ENCODE results near the gene KRTAP12-3. TPM values are rescaled to one million over a fixed set of nuclear protein-coding genes. Genes with fewer than 3 reads are reported as not detected.
A peak's percentile ranks its signal among the peaks of the same experiment; 100 is the strongest.

Gene KRTAP12-3
- total RNA-seq, 6 donors from 2014 or later = not detected

DNA sequence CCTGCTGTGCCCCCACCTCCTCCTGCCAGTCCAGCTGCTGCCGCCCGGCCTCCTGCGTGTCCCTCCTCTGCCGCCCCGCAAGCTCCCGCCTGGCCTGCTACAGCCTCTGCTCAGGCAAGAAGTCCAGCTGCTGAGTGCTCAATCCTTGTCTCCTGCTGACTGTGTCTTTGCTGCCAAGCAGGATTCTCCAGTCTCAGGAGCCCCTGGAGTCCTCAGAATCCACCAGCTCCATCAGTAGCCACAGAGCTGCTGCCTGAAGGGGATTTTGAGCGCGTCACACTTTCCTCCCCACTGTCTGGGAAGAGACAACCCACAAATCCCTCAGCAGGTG, 10.5 kb upstream of the KRTAP12-3 start:
- TF ChIP-seq EP300 (IDR thresholded peaks at IDR 0.05) = no peak
- TF ChIP-seq, protein P1, sequence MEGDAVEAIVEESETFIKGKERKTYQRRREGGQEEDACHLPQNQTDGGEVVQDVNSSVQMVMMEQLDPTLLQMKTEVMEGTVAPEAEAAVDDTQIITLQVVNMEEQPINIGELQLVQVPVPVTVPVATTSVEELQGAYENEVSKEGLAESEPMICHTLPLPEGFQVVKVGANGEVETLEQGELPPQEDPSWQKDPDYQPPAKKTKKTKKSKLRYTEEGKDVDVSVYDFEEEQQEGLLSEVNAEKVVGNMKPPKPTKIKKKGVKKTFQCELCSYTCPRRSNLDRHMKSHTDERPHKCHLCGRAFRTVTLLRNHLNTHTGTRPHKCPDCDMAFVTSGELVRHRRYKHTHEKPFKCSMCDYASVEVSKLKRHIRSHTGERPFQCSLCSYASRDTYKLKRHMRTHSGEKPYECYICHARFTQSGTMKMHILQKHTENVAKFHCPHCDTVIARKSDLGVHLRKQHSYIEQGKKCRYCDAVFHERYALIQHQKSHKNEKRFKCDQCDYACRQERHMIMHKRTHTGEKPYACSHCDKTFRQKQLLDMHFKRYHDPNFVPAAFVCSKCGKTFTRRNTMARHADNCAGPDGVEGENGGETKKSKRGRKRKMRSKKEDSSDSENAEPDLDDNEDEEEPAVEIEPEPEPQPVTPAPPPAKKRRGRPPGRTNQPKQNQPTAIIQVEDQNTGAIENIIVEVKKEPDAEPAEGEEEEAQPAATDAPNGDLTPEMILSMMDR (IDR thresholded peaks at IDR 0.05) = no peak
- TF ChIP-seq POLR2AphosphoS5 (IDR thresholded peaks at IDR 0.05) = no peak
- no peak for TF ChIP-seq POLR2A (IDR thresholded peaks at IDR 0.05)
- WGBS, 2 donors = 46 to 65% methylated on average over 8 of the region's 8 CpGs

DNA sequence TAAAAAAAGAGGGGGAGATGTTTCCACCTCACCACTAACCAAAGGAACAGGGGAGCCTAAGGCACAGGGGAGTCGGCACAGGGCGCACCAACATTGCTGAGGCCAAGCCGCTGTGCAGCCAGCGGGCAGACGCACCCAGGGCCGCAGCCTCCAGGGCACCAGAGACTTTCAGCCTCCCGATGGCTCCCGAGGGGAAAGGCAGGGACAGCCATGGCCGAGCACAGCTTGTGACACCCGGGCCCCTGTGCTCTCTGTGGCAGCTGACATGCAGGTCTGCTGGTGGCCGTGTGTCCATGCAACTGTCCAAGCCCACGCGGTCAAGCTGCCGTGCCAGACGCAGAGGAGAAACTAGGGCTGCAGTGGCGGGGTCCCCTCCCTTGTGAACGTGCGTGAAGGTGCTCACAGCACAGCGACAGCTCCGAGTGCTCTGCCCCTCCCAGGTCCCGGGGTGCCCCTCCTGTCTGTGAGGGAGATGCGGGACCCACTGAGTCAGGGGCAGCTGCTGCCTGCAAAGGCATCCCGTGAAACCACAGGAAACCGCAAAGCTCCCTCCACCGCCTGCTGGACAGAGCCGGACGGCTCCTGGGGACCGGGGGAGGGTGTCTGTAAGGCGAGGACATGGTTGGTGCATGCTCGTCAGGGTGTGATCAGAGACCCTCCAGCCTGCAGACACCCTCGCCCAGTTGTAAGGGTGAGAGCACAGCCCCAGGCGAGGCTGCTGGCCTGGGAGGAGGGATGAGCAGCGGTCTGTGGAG, 9.0 kb upstream of the KRTAP12-3 start:
- no peaks in the 10 kb centered on the region for H3K27me3 ChIP-seq
- H3K9me3 ChIP-seq = peaks cover 0 to 17% (median 3%) of the 10 kb centered on the region in 4 donors
- DNase-seq (peak in 1 of 2 donors; percentile 72), ATAC-seq (ENCODE audit: low FRiP score in 2 of 2) (no peak)
- 77 to 81% methylated on average over 24 of the region's 33 CpGs for WGBS, 2 donors
- no peaks in the 10 kb centered on the region for H3K36me3 ChIP-seq
- H3K27ac ChIP-seq = no peak overlapping the region
- H3K4me1 ChIP-seq = no peaks in the 10 kb centered on the region
- no peak for TF ChIP-seq POLR2AphosphoS5 (IDR thresholded peaks at IDR 0.05)
- no peak for TF ChIP-seq EP300 (IDR thresholded peaks at IDR 0.05)
- TF ChIP-seq, protein P1 (IDR thresholded peaks at IDR 0.05) = no peak
- TF ChIP-seq POLR2A (IDR thresholded peaks at IDR 0.05) = no peak
- H3K4me3 ChIP-seq = no peak overlapping the region

More for the DNA sequence above, 10.5 kb upstream of the KRTAP12-3 start:
- no peak overlapping the region for H3K27ac ChIP-seq
- DNase-seq = peak in 1 of 2 donors; percentile 64
- H3K4me1 ChIP-seq = no peaks in the 10 kb centered on the region
- H3K4me3 ChIP-seq = no peak overlapping the region
- peaks cover 0 to 17% (median 3%) of the 10 kb centered on the region in 4 donors for H3K9me3 ChIP-seq
- H3K27me3 ChIP-seq = no peaks in the 10 kb centered on the region
- no peak for ATAC-seq (ENCODE audit: low FRiP score in 2 of 2)
- H3K36me3 ChIP-seq = no peaks in the 10 kb centered on the region

DNA sequence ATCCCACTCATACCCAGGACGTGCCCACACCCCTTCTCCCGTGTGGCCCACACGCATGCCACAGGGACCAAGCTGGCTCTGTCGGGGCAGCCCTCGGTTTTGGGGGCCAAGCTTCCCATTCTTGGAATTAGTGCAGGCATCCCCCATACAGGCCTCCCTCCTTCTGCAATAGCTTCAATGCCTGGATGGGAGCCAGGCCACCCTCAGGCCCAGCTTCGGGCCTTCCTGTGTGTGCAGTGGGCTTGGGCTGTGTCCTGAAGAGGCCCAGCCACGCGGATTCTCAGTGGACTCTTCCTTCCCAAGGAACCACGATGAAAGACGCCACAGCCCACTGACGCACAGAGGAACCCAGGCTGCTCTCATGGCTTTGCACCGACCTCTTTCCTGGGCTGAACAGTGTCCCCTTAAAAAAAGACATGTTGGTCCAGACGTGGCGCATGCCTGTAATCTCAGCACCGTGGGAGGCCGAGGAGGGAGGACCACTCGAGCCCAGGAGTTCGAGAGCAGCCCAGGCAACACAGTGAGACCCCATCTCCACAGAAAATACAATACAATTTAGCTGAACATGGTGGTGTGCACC, 8.1 kb upstream of the KRTAP12-3 start:
- no peak for TF ChIP-seq EP300 (IDR thresholded peaks at IDR 0.05)
- TF ChIP-seq, protein P1 (IDR thresholded peaks at IDR 0.05) = no peak
- no peak for TF ChIP-seq POLR2A (IDR thresholded peaks at IDR 0.05)
- no peak for TF ChIP-seq POLR2AphosphoS5 (IDR thresholded peaks at IDR 0.05)
- H3K9me3 ChIP-seq = peaks cover 0 to 8% (median 3%) of the 10 kb centered on the region in 4 donors
- H3K4me3 ChIP-seq = no peak overlapping the region
- WGBS, 2 donors = 87 to 90% methylated on average over 14 to 18 of the region's 18 CpGs
- DNase-seq (peak in 1 of 2 donors; percentile 45), ATAC-seq (ENCODE audit: low FRiP score in 2 of 2) (no peak)
- H3K27me3 ChIP-seq = no peaks in the 10 kb centered on the region
- H3K36me3 ChIP-seq = no peaks in the 10 kb centered on the region
- H3K27ac ChIP-seq = no peak overlapping the region
- no peaks in the 10 kb centered on the region for H3K4me1 ChIP-seq

DNA sequence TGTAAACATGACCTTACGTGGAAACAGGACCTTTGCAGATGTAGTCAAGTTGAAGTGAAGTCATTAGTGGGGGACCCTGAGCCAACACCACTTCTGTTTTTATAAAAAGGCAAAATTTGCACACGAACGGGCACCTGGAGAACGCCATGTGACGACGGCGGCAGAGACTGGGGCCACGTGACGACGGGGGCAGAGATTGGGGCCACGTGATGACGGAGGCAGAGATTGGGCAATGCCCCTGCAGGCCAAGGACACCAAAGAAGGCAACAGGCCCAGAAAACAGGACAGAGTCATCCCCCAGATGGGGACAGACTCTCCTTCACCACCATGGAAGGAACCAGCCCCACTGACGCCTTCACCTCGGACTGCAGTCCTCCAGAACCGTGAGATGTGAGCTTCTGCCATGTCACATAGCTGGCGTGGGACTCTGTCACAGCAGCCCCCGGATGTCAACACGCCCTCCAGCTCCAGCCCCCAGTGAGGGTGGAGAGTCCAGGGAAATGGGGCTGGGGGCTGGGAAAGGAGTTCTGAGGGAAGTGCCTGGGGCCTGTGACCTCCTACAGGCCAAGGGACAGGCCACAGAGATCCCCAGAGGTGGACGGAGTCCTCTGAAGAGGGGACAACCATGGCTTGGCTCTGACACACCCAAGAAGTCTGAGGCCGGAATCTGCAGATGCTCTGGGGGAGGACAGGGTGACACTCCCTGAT, 7.3 kb upstream of the KRTAP12-3 start:
- Histone ChIP-seq H3K27me3 (no peaks in the 10 kb centered on the region), H3K9me3 (peaks cover 0 to 1% (median under 1%) of the 10 kb centered on the region in 4 donors), H3K27ac (no peak overlapping the region), H3K36me3 (no peaks in the 10 kb centered on the region), H3K4me1 (no peaks in the 10 kb centered on the region), H3K4me3 (no peak overlapping the region)
- TF ChIP-seq POLR2AphosphoS5 (IDR thresholded peaks at IDR 0.05) = no peak
- TF ChIP-seq, protein P1 (IDR thresholded peaks at IDR 0.05) = no peak
- WGBS, 2 donors = 90 to 92% methylated on average over 17 to 20 of the region's 20 CpGs
- ATAC-seq (ENCODE audit: low FRiP score in 2 of 2) (no peak), DNase-seq (peak in 1 of 2 donors; percentile 34)

Data from upper lobe of left lung (tissue), 6 donors.